CD4-positive, alpha-beta T cell treated with Interleukin-2 at 100 ng/mL for 4 hours (primary cell): Measurements from ENCODE around the gene PDZD7.

Experiments
- DNase-seq: peaks from one replicate; pipeline ENCODE4 v3.0.0-alpha.2; 2020; ENCODE audit warnings: low spot score

Gene PDZD7

GRCh38 chr10:101001659-101002035, 29.3 kb downstream of the PDZD7 start:
- no peak for DNase-seq

- no peak for DNase-seq
These were observed 29.8 kb downstream of the PDZD7 start for GRCh38 chr10:101000915-101001658.

GRCh38 chr10:101000127-101000914, 30.6 kb downstream of the PDZD7 start:
- no peak for DNase-seq

- DNase-seq, result no peak
These were observed 31.2 kb downstream of the PDZD7 start, which contains the start of gene LZTS2 for GRCh38 chr10:100999742-101000126. Gene LZTS2 (plus strand): TSS chr10:100999808. CDS start chr10:101002539, 2,731 bp downstream.

GRCh38 chr10:100998991-100999741, 31.8 kb downstream of the PDZD7 start:
- peak; percentile 77 for DNase-seq

GRCh38 chr10:100998183-100998990, 32.5 kb downstream of the PDZD7 start:
- DNase-seq, result peak; percentile 53

- DNase-seq, result peak; percentile 65
These were observed 33.4 kb downstream of the PDZD7 start for GRCh38 chr10:100997360-100998182.

GRCh38 chr10:100996678-100997359, 34.1 kb downstream of the PDZD7 start:
- peak; percentile 20 for DNase-seq

- no peak for DNase-seq
These were observed 35.7 kb downstream of the PDZD7 start for GRCh38 chr10:100995181-100995580.

- DNase-seq, result no peak
These were observed 36.8 kb downstream of the PDZD7 start for GRCh38 chr10:100993986-100994708.

GRCh38 chr10:100989088-100989487, 41.8 kb downstream of the PDZD7 start:
- DNase-seq, result no peak

GRCh38 chr10:100988166-100988565, 42.8 kb downstream of the PDZD7 start:
- DNase-seq, result no peak

GRCh38 chr10:100987685-100988049, 43.3 kb downstream of the PDZD7 start:
- no peak for DNase-seq

- DNase-seq, result peak; percentile 85
These were observed 43.8 kb downstream of the PDZD7 start, which contains the start of the genes MRPL43 and TWNK for GRCh38 chr10:100986952-100987684. Gene MRPL43 (minus strand): TSS chr10:100987497. CDS start chr10:100987443, 54 bp downstream. Gene TWNK (plus strand): TSS chr10:100987543. CDS start chr10:100988211, 668 bp downstream.

- DNase-seq, result no peak
These were observed 44.3 kb downstream of the PDZD7 start for GRCh38 chr10:100986623-100986951.

GRCh38 chr10:100985336-100985735, 45.6 kb downstream of the PDZD7 start:
- no peak for DNase-seq

- DNase-seq, result no peak
These were observed 46.2 kb downstream of the PDZD7 start for GRCh38 chr10:100984672-100985177.

GRCh38 chr10:100983868-100984671, 46.9 kb downstream of the PDZD7 start:
- DNase-seq, result no peak
